SW 1271 (cell line): ENCODE results near the gene ASPHD2.

Experiments
- DNase-seq, 2 experiments: peaks; one replicate each; lab custom pipeline; 2025; lab: John Stamatoyannopoulos, UW

The ASPHD2 gene

GRCh38 chr22:26446808-26447515, 17.9 kb downstream of the ASPHD2 start:
- no peak for DNase-seq

GRCh38 chr22:26447584-26448329, 18.7 kb downstream of the ASPHD2 start:
- DNase-seq = no peak

GRCh38 chr22:26448334-26448733, 19.3 kb downstream of the ASPHD2 start:
- no peak for DNase-seq

GRCh38 chr22:26448941-26449340, 19.9 kb downstream of the ASPHD2 start:
- DNase-seq = no peak

- no peak for DNase-seq
These were observed 21.6 kb downstream of the ASPHD2 start for GRCh38 chr22:26450453-26451185.

- DNase-seq = no peak
These were observed 23.4 kb downstream of the ASPHD2 start for GRCh38 chr22:26452236-26453016.

- no peak for DNase-seq
These were observed 24.2 kb downstream of the ASPHD2 start for GRCh38 chr22:26453216-26453615.

- no peak for DNase-seq
These were observed 24.9 kb downstream of the ASPHD2 start for GRCh38 chr22:26453812-26454500.

- DNase-seq = no peak
These were observed 28.7 kb downstream of the ASPHD2 start for GRCh38 chr22:26457661-26458272.

- DNase-seq = no peak
These were observed 31.1 kb downstream of the ASPHD2 start for GRCh38 chr22:26460202-26460601.

- peak in 1 of 2 experiments; percentile 6 for DNase-seq
These were observed 32.2 kb downstream of the ASPHD2 start for GRCh38 chr22:26461188-26461810.

- DNase-seq = no peak
These were observed 33.0 kb downstream of the ASPHD2 start for GRCh38 chr22:26462051-26462450.

GRCh38 chr22:26462641-26463040, 33.6 kb downstream of the ASPHD2 start:
- no peak for DNase-seq

GRCh38 chr22:26463101-26463661, 34.1 kb downstream of the ASPHD2 start:
- DNase-seq = no peak

- DNase-seq = no peak
These were observed 34.6 kb downstream of the ASPHD2 start for GRCh38 chr22:26463688-26464087.

- no peak for DNase-seq
These were observed 35.3 kb downstream of the ASPHD2 start for GRCh38 chr22:26464312-26464711.

- no peak for DNase-seq
These were observed 37.1 kb downstream of the ASPHD2 start for GRCh38 chr22:26466196-26466595.

- no peak for DNase-seq
These were observed 41.7 kb downstream of the ASPHD2 start for GRCh38 chr22:26470807-26471206.

GRCh38 chr22:26471522-26471921, 42.5 kb downstream of the ASPHD2 start:
- DNase-seq = peak; percentile 33 to 50

- peak in 1 of 2 experiments; percentile 3 for DNase-seq
These were observed 45.6 kb downstream of the ASPHD2 start for GRCh38 chr22:26474682-26475081.
